ENCODE data around the gene SARDH. TPM values are rescaled to one million over a fixed set of nuclear protein-coding genes. Genes with fewer than 3 reads are reported as not detected.

The SARDH gene
- total RNA-seq, 1 donor, result 0.18 TPM

DNA sequence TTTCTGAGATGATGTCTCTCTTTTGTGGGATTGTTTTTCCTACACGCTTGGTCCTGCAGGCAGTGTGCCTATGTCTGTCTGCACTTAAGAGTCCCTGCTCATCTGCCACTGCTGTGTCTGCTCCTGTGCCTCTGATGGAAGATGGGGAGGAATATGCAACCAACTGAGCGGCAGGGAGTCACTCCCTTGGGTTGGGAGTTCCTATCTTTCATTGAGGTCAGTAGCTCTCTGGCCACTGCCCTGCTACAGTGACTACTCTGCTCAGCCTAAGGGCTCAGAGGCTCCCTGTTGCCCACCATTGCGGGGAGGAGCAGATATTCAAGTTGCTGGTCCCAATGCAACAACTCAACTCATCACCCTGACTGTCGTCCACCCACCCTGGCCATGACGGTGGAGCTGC, 115.6 kb downstream of the SARDH start:
- DNase-seq (ENCODE audit: low read depth), result no peak
- H3K4me3 ChIP-seq (ENCODE audit: low read depth, low read length), result no peak overlapping the region
- TF ChIP-seq, protein P1, sequence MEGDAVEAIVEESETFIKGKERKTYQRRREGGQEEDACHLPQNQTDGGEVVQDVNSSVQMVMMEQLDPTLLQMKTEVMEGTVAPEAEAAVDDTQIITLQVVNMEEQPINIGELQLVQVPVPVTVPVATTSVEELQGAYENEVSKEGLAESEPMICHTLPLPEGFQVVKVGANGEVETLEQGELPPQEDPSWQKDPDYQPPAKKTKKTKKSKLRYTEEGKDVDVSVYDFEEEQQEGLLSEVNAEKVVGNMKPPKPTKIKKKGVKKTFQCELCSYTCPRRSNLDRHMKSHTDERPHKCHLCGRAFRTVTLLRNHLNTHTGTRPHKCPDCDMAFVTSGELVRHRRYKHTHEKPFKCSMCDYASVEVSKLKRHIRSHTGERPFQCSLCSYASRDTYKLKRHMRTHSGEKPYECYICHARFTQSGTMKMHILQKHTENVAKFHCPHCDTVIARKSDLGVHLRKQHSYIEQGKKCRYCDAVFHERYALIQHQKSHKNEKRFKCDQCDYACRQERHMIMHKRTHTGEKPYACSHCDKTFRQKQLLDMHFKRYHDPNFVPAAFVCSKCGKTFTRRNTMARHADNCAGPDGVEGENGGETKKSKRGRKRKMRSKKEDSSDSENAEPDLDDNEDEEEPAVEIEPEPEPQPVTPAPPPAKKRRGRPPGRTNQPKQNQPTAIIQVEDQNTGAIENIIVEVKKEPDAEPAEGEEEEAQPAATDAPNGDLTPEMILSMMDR (IDR thresholded peaks at IDR 0.05; ENCODE audit: insufficient read depth, low read length), result no peak

DNA sequence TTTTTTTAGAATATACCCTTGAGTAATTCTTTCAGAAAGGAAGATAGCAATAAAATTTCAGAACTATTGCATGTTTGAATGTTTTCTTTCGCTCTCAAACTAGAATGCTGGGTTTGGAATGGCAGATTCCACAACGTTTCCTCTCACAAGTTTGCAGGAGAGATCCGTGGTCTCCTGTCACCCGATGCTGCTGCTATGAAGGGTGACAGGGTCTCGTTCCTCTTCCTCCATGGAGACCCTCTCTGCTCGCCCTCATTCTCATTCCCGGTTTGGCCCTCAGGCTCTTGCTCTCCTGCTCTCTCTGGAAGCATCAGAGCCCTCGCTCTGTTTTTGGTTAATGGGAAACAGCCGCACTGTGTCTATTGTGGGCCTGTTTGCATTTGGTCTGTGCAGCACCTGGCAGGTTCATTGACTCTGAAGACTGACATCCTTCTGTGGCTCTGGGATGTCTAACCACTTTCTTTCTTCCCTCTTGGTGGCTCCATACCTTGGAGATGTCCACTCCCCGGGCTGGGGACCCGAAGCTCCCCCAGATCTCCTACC, 116.4 kb downstream of the SARDH start:
- H3K4me3 ChIP-seq (ENCODE audit: low read depth, low read length), result no peak overlapping the region
- TF ChIP-seq, protein P1 (IDR thresholded peaks at IDR 0.05; ENCODE audit: insufficient read depth, low read length), result no peak
- DNase-seq (ENCODE audit: low read depth), result no peak

DNA sequence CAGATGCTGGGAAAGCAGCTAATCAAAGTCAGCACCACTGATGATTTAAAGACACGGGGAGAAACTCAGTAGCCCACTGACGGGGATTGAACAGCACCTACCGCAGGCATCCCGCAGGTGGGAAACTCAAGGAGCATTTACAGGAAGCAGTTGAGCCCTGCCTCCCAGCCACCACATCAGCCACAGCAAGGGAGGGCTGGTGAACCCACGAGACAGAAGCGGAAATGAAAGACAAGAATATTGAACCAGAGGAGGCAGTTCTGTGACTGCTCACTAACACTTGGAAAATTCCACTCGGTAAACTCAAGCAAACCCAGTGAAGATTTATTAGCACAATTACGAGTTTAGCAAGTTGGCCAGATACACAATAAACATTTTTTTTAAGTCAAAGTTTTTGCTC, 118.4 kb downstream of the SARDH start:
- DNase-seq (ENCODE audit: low read depth), result no peak
- TF ChIP-seq, protein P1 (IDR thresholded peaks at IDR 0.05; ENCODE audit: insufficient read depth, low read length), result no peak
- H3K4me3 ChIP-seq (ENCODE audit: low read depth, low read length), result no peak overlapping the region

DNA sequence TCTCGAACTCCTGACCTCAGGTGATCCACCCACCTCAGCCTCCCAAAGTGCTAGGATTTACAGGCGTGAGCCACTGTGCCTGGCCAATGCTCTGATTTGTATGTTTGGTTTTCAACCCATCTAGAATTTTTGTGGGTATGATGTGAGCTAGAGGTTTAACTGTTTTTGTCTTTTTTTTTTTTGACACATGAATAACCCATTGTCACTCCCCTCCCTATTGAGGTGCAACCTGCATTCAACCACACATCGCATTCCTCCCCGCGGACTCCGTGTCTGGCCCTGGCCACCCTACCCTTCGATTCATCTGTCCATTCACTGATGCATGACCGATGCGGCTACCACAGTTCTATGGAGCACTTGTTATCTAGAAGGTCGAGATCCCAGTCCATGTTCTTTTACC, 119.4 kb downstream of the SARDH start:
- TF ChIP-seq, protein P1 (IDR thresholded peaks at IDR 0.05; ENCODE audit: insufficient read depth, low read length), result no peak
- no peak overlapping the region for H3K4me3 ChIP-seq (ENCODE audit: low read depth, low read length)

DNA sequence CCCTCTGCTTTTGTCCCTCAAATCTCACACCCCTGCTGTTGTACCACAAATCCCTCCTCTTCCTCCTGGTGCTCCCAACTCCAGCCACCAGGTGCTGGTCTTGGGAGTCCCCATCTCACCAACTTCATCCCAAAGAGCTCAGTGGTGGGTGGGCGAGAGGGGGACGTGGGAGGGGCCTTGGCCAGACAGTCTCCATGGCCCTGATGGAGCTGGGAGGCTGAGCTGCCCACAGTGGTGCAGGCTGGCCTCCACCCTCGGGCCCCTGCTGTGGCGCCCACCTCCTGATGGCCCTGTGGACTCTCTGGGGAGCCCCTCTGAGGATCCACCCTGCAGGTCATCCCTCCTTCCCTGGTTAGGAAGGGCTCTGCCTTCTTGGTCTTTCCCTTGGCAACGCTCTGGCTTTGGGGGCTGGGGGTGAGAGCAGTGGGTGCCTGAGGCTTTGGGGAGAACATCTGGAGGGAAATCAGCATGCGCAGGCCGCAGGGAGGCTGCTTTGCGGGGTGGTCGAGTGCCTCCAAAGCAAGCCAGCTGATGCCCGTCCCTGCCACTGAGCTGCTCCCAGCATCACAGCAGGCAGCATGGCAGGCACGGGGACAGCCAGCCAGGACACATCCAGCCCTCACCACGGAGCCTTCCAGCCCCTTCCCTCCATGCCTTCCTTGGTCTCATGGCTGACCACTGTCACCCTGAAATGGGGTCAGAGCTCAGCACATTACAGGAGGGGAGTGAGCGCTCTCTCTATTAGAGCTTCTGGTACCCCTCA, 121.3 kb downstream of the SARDH start:
- DNase-seq (ENCODE audit: low read depth), result no peak
- TF ChIP-seq, protein P1 (IDR thresholded peaks at IDR 0.05; ENCODE audit: insufficient read depth, low read length), result no peak
- no peak overlapping the region for H3K4me3 ChIP-seq (ENCODE audit: low read depth, low read length)

More for the DNA sequence above, 119.4 kb downstream of the SARDH start:
- no peak for DNase-seq (ENCODE audit: low read depth)

DNA sequence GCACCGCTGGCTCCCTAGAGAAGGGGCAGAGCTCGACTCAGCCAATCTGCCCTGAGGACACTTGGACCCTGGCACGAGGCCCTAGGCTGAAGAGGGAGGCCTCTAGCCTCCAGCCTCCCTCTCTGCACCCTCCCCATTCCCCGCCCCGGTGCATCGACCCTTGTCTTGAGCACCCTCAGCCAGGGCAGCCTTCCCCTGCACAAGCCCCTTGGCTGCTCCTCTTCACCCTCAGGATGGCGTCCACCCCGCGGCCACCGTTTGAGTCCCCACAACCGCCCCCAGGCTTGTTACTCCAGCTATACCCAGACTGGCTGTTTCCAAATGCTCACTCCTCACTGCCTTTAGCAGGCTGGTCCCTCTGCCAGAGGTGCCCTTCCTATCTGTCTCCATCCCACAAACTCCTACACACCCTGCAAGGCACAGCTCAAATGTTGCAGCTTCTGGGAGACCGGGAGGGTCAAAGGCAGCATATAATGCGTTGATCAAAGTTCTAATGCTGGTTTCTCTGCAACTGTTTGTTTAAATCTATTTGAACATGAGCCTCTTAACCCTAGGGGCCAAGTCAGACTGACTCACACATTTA, 122.5 kb downstream of the SARDH start:
- TF ChIP-seq, protein P1 (IDR thresholded peaks at IDR 0.05; ENCODE audit: insufficient read depth, low read length), result no peak
- no peak overlapping the region for H3K4me3 ChIP-seq (ENCODE audit: low read depth, low read length)
- DNase-seq (ENCODE audit: low read depth), result no peak
